HG03196 (cell line): ENCODE measurements around the gene MFSD1.
A peak's percentile ranks its signal among the peaks of the same experiment; 100 is the strongest.
"Not testable (repeated sequence)": the region's sequence is repeated elsewhere in the genome, so short reads cannot be mapped to it uniquely, and the experiment has no call there.

Experiments used
- ATAC-seq: cut with Tn5 transposase; IDR thresholded peaks from one replicate; pipeline ENCODE4 v1.9.1; 2021; ENCODE audit not compliant: unreplicated experiment

Gene MFSD1

GRCh38 chr3:158775426-158776410 is 26.1 kb upstream of the MFSD1 start:
- no peak for ATAC-seq

- no peak for ATAC-seq
These were observed 25.3 kb upstream of the MFSD1 start for GRCh38 chr3:158776531-158776930.

- ATAC-seq = no peak
These were observed 24.5 kb upstream of the MFSD1 start for GRCh38 chr3:158777161-158777873.

GRCh38 chr3:158780766-158781165 is 21.1 kb upstream of the MFSD1 start:
- ATAC-seq = no peak

- ATAC-seq = no peak
These were observed 20.7 kb upstream of the MFSD1 start for GRCh38 chr3:158781191-158781590.

GRCh38 chr3:158781849-158782248 is 20.0 kb upstream of the MFSD1 start:
- no peak for ATAC-seq

- ATAC-seq = no peak
These were observed 19.4 kb upstream of the MFSD1 start for GRCh38 chr3:158782283-158782989.

GRCh38 chr3:158783051-158783450 is 18.8 kb upstream of the MFSD1 start:
- no peak for ATAC-seq

GRCh38 chr3:158785972-158786371 is 15.9 kb upstream of the MFSD1 start:
- ATAC-seq = no peak

- no peak for ATAC-seq
These were observed 13.4 kb upstream of the MFSD1 start for GRCh38 chr3:158788446-158788845.

- no peak for ATAC-seq
These were observed 12.3 kb upstream of the MFSD1 start for GRCh38 chr3:158789592-158789991.

GRCh38 chr3:158790901-158791589 is 10.8 kb upstream of the MFSD1 start:
- ATAC-seq = peak; percentile 71

GRCh38 chr3:158791590-158791920 is 10.3 kb upstream of the MFSD1 start:
- ATAC-seq = not testable (repeated sequence)

GRCh38 chr3:158792709-158793108 is 9.1 kb upstream of the MFSD1 start:
- no peak for ATAC-seq

- no peak for ATAC-seq
These were observed 7.6 kb upstream of the MFSD1 start for GRCh38 chr3:158794206-158794605.

- peak; percentile 64 for ATAC-seq
These were observed 6.8 kb upstream of the MFSD1 start for GRCh38 chr3:158794936-158795518.

- no peak for ATAC-seq
These were observed 653 bp upstream of the MFSD1 start for GRCh38 chr3:158801201-158801600.

- ATAC-seq = peak; percentile 29
These were observed 785 bp downstream of the MFSD1 start for GRCh38 chr3:158802409-158803268.

- ATAC-seq = no peak
These were observed 2.6 kb downstream of the MFSD1 start for GRCh38 chr3:158804441-158804840.

- no peak for ATAC-seq
These were observed 6.8 kb downstream of the MFSD1 start for GRCh38 chr3:158808697-158809096.
